Body of pancreas (tissue), 4 donors: Measurements from ENCODE around the gene D2HGDH. TPM values are rescaled to one million over a fixed set of nuclear protein-coding genes. Genes with fewer than 3 reads are reported as not detected.

Experiments used
- ATAC-seq: fragments of 150-250 bp; one replicate; pipeline ENCODE4 v1.9.1; 2016
- DNase-seq, 4 donors: peaks; one replicate each; pipeline ENCODE4 v3.0.0-alpha.2; 2019
- H3K27ac ChIP-seq, 4 donors: fragments of 200-600 bp; sonication (generic); 1 replicate in 3 of 4; 2 replicates in 1 of 4; pipeline versions ENCODE4 v1.5.1 to v1.6.1; 2016 to 2019; ENCODE audit warnings: mild to moderate bottlenecking in 1 of 4, mixed read lengths in 1 of 4, moderate library complexity in 1 of 4
- H3K27me3 ChIP-seq, 2 donors: fragments of 200-600 bp; sonication (generic); one replicate each; pipeline ENCODE4 v1.6.0; 2016; ENCODE audit warnings: mild to moderate bottlenecking in 1 of 2
- H3K36me3 ChIP-seq, 2 donors: fragments of 200-600 bp; sonication (generic); replicated peaks in 1 of 2; 2 replicates each; pipeline ENCODE4 v1.5.1; 2016; ENCODE audit warnings: low read depth in 2 of 2; ENCODE audit not compliant: insufficient read depth in 1 of 2
- H3K4me1 ChIP-seq: fragments of 200-600 bp; sonication (generic); one replicate; pipeline ENCODE4 v1.6.0; 2016
- H3K4me3 ChIP-seq, 2 donors: fragments of 200-600 bp; sonication (generic); 1 replicate in 1 of 2; 2 replicates in 1 of 2; pipeline ENCODE4 v1.5.1; 2016 to 2019
- H3K9me3 ChIP-seq, 3 donors: fragments of 200-600 bp; sonication (generic); 1 replicate in 2 of 3; 2 replicates in 1 of 3; pipeline ENCODE4 v1.5.1; 2016
- CTCF ChIP-seq, 7 experiments: fragments of 450-650 bp in 4 of 7; fragments of 200-600 bp in 3 of 7; sonication (generic) in 3 of 7; IDR thresholded peaks; one replicate each; pipeline ENCODE4 v1.5.1; 2016 to 2019; ENCODE audit warnings: antibody characterized with exemption in 7 of 7
- POLR2A ChIP-seq, 3 donors: fragments of 450-650 bp; IDR thresholded peaks; one replicate each; pipeline ENCODE4 v1.6.1; 2016; ENCODE audit warnings: antibody characterized with exemption in 3 of 3, mild to moderate bottlenecking in 2 of 3
- WGBS, 2 donors: methylation state at CpG; one replicate each; pipeline ENCODE4 v1.1.5; 2017; 5-methylcytosine and 5-hydroxymethylcytosine counted together
- intact Hi-C: fragments of 100-400 bp; cut with DNase I; formaldehyde crosslinking; loops from one replicate; pipeline ENCODE4 v1.15.1; 2023
- total RNA-seq, 2 donors: library from RNA; depleted of rRNA; stranded (reverse); fragments of >200 nt; gene quantifications; one replicate each; pipeline ENCODE4 v1.1.0, GENCODE V29; 2016

The D2HGDH gene
- total RNA-seq, 2 donors from 2014 or later: 27.0 to 42.5 TPM

- ATAC-seq (peak; percentile 83), DNase-seq (peak; percentile 86 to 92 (median 88))
- H3K4me3 ChIP-seq: peak overlapping the region; percentile 52 to 80
- TF ChIP-seq CTCF (IDR thresholded peaks at IDR 0.05): peak; percentile 20 to 64 (median 58)
- peak in 1 of 3 donors; percentile 30 for TF ChIP-seq POLR2A (IDR thresholded peaks at IDR 0.05)
- H3K27me3 ChIP-seq: no peaks in the 10 kb centered on the region
- H3K4me1 ChIP-seq: peaks cover 21% of the 10 kb centered on the region
- WGBS, 2 donors: 1% methylated on average over 58 of the region's 98 CpGs; no CpG with 5 or more reads in 1 of the 2 donors
- no peaks in the 10 kb centered on the region for H3K9me3 ChIP-seq
- peak overlapping the region; percentile 86 to 100 (median 98) for H3K27ac ChIP-seq
- intact Hi-C loops: no loop called here
- peaks cover 0 to 10% of the 10 kb centered on the region in 2 donors for H3K36me3 ChIP-seq
Measured at GRCh38 chr2:241702155-241703031, 32.0 kb upstream of the D2HGDH start.

GRCh38 chr2:241703032-241703604, 31.3 kb upstream of the D2HGDH start:
- WGBS, 2 donors: 43 to 56% methylated on average over 8 to 11 of the region's 11 CpGs
- ATAC-seq: no peak
- TF ChIP-seq CTCF (IDR thresholded peaks at IDR 0.05) (no peak), POLR2A (IDR thresholded peaks at IDR 0.05) (no peak)
- H3K27me3 ChIP-seq: no peaks in the 10 kb centered on the region
- intact Hi-C loops: no loop called here
- peak overlapping the region; percentile 86 to 100 (median 98) for H3K27ac ChIP-seq
- no peaks in the 10 kb centered on the region for H3K9me3 ChIP-seq
- peaks cover 0 to 11% of the 10 kb centered on the region in 2 donors for H3K36me3 ChIP-seq
- peak overlapping the region; percentile 52 to 80 for H3K4me3 ChIP-seq
- peak in 2 of 4 donors; percentile 23 to 44 for DNase-seq
- peaks cover 21% of the 10 kb centered on the region for H3K4me1 ChIP-seq

- H3K9me3 ChIP-seq: no peaks in the 10 kb centered on the region
- TF ChIP-seq CTCF (IDR thresholded peaks at IDR 0.05): no peak
- no peak for DNase-seq
- H3K4me1 ChIP-seq: peaks cover 13% of the 10 kb centered on the region
- no peak overlapping the region for H3K27ac ChIP-seq
- H3K27me3 ChIP-seq: no peaks in the 10 kb centered on the region
- peaks cover 9 to 21% of the 10 kb centered on the region in 2 donors for H3K36me3 ChIP-seq
- no peak for ATAC-seq
- intact Hi-C loops: no loop called here
- no peak overlapping the region for H3K4me3 ChIP-seq
- WGBS, 2 donors: 92 to 99% methylated on average over 6 of the region's 6 CpGs
Measured at GRCh38 chr2:241706537-241706936, 27.9 kb upstream of the D2HGDH start.

GRCh38 chr2:241708879-241709278, 25.6 kb upstream of the D2HGDH start:
- H3K36me3 ChIP-seq: peaks cover 15 to 32% of the 10 kb centered on the region in 2 donors
- no peak overlapping the region for H3K27ac ChIP-seq
- WGBS, 2 donors: 85 to 87% methylated on average over 10 of the region's 10 CpGs
- DNase-seq (no peak), ATAC-seq (no peak)
- no peak for TF ChIP-seq POLR2A (IDR thresholded peaks at IDR 0.05)
- TF ChIP-seq CTCF (IDR thresholded peaks at IDR 0.05): no peak
- H3K4me1 ChIP-seq: peaks cover under 1% of the 10 kb centered on the region
- H3K9me3 ChIP-seq: no peaks in the 10 kb centered on the region
- intact Hi-C loops: no loop called here
- no peak overlapping the region for H3K4me3 ChIP-seq
- H3K27me3 ChIP-seq: no peaks in the 10 kb centered on the region
